GM12872 (cell line): ENCODE measurements around the gene TCAF1.

Source experiments
- TF ChIP-seq, protein P1 (sequence below): IDR thresholded peaks from 3 replicates; pipeline ENCODE4 v1.5.1; 2011; ENCODE audit warnings: low read depth, mild to moderate bottlenecking, low read length, moderate library complexity; ENCODE audit not compliant: insufficient read depth

TCAF1 gene

DNA sequence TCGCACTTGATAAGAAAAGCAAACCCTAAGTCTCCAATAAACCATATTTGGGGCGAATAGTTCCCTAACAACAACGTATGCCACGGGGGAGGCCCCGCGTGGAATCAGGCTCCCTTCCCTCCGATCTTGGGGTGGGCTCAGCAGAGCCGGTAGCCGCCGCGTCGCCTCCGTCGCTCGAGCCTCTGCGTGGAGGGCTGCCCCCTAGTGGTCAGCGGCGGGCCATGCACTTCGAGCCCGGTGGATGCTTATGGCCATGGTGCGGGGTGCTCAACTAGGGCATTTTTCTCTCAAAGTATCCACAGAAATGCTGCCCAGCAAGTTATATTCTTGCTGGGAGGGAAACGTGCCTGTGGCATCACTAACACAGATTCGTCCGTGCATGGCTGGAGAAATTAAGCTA lies 64.8 kb downstream of the TCAF1 start:
- TF ChIP-seq, protein P1, sequence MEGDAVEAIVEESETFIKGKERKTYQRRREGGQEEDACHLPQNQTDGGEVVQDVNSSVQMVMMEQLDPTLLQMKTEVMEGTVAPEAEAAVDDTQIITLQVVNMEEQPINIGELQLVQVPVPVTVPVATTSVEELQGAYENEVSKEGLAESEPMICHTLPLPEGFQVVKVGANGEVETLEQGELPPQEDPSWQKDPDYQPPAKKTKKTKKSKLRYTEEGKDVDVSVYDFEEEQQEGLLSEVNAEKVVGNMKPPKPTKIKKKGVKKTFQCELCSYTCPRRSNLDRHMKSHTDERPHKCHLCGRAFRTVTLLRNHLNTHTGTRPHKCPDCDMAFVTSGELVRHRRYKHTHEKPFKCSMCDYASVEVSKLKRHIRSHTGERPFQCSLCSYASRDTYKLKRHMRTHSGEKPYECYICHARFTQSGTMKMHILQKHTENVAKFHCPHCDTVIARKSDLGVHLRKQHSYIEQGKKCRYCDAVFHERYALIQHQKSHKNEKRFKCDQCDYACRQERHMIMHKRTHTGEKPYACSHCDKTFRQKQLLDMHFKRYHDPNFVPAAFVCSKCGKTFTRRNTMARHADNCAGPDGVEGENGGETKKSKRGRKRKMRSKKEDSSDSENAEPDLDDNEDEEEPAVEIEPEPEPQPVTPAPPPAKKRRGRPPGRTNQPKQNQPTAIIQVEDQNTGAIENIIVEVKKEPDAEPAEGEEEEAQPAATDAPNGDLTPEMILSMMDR, result peak; percentile 43; the same call in 2 of the 3 replicates
